Umbilical cord (tissue), 2 donors: ENCODE data around the gene CYTH4. TPM values are rescaled to one million over a fixed set of nuclear protein-coding genes. Genes with fewer than 3 reads are reported as not detected.
A peak's percentile ranks its signal among the peaks of the same experiment; 100 is the strongest.
"Not testable (repeated sequence)": the region's sequence is repeated elsewhere in the genome, so short reads cannot be mapped to it uniquely, and the experiment has no call there.

ENCODE experiments used
- DNase-seq: peaks from one replicate; pipeline ENCODE4 v3.0.0-alpha.2; 2015; ENCODE audit warnings: low spot score
- total RNA-seq: library from RNA; depleted of rRNA; stranded (reverse); fragments of >200 nt; gene quantifications from one replicate; pipeline ENCODE4 v1.2.3, GENCODE V29; 2014; ENCODE audit warnings: low replicate concordance; ENCODE audit not compliant: insufficient read depth

CYTH4 gene, protein sequence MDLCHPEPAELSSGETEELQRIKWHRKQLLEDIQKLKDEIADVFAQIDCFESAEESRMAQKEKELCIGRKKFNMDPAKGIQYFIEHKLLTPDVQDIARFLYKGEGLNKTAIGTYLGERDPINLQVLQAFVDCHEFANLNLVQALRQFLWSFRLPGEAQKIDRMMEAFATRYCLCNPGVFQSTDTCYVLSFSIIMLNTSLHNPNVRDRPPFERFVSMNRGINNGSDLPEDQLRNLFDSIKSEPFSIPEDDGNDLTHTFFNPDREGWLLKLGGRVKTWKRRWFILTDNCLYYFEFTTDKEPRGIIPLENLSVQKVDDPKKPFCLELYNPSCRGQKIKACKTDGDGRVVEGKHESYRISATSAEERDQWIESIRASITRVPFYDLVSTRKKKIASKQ
- total RNA-seq = 44.8 TPM

- DNase-seq = peak; percentile 27
These were observed at the start of gene CYTH4 for GRCh38 chr22:37282385-37282677. Gene CYTH4 (plus strand): TSS chr22:37282508. CDS start chr22:37282570, 62 bp downstream.

DNA sequence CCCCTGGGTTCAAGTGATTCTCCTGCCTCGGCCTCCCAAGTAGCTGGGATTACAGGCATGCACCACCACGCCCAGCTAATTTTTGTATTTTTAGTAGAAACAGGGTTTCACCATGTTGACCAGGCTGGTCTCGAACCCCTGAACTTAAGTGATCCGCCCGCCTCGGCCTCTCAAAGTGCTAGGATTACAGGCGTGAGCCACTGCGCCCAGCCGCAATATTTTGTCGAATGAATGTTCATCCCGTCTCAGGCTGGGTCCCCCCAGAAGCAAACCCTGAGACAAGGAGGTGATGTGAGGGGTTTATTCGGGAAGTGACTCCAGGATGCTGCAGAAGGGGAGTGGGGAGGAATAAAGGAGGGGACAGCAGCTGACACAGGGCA lies 48.9 kb upstream of the CYTH4 start:
- DNase-seq = not testable (repeated sequence)

GRCh38 chr22:37233751-37234631 lies 48.3 kb upstream of the CYTH4 start:
- no peak for DNase-seq

- DNase-seq = no peak
These were observed 47.3 kb upstream of the CYTH4 start for GRCh38 chr22:37234736-37235711.

DNA sequence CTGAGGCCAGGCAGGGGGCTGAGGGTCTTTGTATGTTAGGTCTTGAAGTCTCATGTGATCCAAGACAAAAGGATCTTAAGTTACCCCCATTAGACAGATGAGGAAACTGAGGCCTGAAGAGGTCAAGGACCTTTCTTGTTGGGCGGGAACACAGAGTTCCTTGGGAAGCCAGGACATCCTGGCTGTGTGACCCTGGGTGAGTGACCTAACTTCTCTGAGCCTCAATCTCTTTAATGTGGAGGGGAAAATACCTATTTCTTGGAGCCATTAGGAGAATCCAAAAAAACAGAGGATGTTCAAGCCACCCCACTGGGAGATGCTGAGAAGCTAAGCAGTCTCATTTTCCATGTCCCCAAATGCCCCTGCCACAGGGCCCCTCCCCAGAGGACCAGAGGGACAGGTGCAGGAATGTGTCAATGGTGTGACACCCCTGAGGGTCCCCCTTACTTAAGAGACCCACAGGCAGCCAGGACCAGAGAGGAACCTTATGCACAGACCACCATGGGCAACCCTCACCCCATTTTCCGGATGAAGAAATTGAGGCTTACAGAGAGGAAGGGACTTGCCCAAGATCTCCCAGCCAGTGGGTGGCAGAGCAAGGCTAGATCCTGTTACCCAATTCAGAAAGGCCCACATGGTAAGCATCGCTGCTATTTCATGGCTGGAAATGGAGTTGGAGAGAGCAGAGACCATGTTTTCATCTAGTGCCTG lies 46.3 kb upstream of the CYTH4 start:
- no peak for DNase-seq

DNA sequence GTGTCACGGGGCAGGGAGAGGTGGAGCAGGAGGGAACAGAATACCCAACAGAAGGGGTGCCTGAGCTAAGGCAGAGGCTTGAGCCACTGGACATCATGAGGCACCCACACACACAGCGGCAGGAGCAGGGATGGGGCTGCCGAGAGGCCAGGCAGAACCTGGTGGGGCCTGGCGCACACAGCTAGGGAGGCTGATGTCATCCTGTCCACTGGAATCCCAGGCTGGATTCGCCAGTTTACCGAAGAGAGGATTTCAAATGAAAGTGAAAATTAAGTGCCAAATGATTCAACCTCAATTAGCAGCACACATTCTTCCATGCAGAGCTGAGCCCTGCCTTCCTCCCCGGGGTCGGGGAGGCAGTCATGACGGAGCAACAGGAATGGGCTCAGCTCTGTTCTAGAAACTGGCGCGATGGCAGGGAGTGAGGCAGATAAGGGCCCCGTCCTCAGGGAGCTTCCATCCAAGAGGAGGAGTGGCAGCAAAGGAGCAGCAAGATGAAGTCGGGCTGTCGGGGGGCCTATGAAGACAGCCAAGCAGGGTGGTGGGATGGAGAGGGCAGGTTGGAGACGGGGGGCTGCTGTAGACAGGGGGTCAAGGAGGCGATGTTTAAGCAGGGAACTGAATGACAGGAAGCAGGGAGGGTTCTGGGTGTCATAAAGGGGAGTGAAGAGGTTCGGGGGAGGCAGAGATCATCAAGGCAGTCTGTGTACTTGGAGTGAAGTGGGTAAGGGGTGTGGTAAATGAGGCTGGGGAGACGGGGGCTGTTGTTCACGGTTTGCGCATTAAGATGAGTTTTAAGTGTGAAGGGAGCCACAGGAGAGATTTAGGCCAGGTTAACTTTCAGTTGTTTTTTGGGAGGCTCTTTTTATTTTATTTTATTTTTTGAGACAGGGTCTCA lies 44.7 kb upstream of the CYTH4 start:
- no peak for DNase-seq

DNA sequence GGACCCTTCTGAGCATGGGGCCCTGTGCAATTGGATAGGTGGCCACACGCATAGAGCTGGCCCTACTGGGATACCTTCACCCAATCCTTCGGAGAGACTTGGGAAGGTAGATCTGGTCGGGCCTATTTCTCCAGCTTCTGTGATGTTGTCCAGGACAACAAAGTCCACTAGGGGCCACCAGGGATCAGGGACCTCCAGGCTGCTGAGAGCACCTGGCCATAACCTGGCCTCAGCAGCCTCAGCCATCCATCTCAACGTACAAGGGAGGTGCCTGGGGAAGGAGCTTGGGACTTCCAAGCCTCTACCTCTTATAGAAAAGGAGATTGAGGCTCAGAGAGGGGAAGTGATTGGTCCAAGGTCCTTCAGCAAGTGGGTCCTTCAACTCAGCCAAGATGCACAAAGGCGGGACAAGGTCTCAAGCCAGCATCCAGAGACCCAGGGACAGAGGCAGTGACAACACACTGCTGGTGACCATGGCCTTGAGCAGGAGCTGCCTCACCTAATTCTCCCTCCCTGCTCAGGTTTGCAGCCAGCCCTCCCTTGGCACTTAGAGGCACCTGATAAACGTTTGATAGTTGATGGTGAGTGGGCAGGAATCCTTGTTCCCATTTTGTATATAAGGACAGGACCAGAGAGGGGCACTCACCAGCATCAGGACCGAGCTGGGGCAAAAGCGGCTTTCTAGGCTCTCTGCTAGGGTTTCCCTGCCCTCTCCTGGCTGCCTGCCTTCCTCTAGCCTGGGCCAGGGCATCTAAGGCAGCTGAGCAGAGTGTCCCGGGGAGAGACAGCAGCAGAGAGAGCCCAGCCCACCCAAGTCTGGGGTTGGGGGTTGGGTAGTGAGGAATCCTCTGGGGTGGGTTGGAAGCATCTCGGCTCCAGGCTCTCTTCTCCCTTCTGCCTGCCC lies 42.7 kb upstream of the CYTH4 start:
- no peak for DNase-seq

- no peak for DNase-seq
These were observed 41.9 kb upstream of the CYTH4 start for GRCh38 chr22:37240240-37240940.

DNA sequence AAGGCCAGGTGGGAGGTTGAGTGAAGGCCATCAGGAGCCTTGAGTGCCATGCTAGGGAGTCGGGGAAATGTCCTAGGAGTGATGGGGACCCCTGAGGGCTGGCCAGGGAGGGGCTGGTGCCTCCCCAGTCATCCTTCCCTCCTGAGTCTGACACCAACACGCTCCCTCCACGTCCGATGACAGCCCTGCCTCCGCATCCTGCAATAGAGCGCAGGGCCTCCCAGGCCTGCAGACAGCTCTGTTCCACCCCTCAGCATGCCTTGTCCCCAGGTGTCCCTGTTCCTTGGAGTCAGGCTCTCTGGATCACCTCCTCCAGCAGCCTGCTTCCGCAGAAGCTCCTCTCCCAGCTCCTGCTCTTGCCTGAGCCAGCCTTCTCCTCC lies 41.4 kb upstream of the CYTH4 start:
- no peak for DNase-seq

- no peak for DNase-seq
These were observed 40.8 kb upstream of the CYTH4 start for GRCh38 chr22:37241351-37242142.

DNA sequence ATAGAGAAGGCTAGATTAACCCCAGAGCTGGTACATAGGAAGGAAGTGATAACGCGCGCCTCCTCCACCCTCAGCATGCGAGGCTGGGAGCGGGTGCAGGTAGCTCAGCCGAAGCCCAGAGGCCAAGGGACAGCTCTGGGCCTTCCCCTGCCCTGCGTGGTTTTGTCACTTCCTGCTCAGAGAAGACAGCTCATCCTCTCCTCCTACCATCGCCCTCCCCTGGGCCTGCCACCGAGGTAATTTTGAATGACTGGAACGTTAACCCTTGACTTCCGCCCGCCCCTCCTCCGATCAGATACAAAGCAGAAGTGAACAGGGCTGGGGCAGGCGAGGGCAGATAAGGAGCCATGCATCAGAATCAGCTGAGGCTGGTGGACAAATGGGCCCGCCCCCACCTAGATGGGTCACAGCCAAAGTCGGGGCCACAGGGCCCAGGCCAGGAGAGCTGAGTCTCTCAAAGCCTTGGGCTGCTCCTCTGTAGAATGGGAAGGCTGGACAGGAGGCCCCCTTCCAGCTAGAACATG lies 39.9 kb upstream of the CYTH4 start:
- DNase-seq = no peak

- DNase-seq = no peak
These were observed 38.8 kb upstream of the CYTH4 start for GRCh38 chr22:37243402-37244113.

DNA sequence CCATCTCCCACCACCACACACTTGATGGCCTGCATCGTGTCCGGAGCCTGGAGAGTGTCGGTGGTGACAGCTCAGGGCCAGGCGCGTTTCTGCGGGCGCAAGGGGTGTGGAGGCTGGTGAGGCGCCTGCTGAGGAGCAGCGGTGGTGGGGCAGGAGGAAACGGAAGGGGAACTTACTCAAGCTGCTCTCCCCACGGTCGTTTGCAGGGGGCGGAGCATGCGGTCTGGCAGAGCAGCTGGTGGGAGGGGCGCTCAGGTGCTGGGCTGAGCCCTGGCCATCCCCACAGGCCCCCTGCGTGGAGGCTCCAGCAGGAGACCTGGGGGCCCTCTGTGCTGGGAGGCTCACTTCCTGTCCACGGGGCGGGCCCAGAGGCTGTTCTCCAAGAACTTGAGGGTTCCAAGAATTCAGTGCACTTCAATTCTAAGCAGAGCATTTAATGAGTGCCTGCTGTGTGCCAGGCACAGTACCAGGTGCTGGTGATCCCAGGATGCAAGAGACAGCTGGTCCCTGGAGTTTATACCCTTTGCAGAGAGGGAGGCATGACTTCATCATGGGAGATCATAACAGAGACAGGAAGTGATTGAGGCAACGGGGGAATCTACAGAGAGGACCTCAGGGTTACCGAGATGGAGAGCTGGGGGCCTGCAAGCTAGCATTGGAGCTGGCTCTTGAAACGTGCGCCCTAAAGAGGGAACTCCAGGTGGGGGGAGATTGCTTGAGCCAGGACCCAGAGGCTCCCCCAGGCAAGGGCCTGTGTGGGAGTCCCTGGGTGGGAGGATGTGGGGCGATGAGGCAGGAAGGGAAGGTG lies 38.0 kb upstream of the CYTH4 start, which contains the start of gene RAC2:
TSS of gene RAC2 (minus strand) at position 156 of the 808 bp plus-strand sequence. CDS start at position 35, 121 bp downstream.
- DNase-seq = peak; percentile 53

DNA sequence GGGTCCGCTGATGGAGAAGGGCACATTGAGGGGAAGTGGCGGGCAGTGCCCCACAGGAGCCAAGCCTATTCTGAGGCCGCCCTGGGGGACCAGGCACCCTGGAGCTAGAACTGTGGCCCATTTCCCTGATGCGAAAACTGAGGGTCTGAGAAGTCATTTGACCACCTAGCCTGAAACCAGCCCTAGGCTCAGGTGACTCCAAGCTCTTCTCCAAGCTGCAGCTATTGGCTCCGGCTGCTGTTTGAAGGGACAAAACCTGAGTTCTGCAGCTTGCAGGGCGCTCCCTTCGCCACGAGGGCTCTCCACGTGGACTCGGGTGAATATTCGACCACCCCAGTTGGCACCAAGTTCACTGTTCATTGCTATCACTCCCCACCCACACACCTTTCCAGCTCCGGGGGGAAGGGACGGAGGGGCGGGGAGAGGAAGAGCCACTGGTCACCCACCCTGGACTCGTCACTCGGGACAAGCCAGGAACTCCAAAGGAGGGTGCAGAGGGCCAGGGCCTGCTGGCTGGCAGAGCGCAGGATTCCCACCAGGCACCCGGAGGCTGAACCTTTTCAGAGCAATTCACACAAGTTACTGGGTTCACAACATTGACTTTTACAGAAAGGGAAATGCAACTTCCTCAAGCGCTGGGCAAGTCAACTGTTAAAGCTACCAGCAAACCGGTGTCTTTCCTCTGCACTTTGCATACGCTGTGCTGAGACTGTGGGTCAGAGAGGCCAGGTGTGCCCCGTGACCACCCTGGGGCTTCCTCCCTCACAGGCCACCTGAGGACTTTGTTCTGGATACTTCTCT lies 37.2 kb upstream of the CYTH4 start:
- DNase-seq = no peak

- no peak for DNase-seq
These were observed 36.6 kb upstream of the CYTH4 start for GRCh38 chr22:37245740-37246139.
